Fibroblast of lung (primary cell): ENCODE measurements around the gene NPHP4. TPM values are rescaled to one million over a fixed set of nuclear protein-coding genes. Genes with fewer than 3 reads are reported as not detected.

Source experiments
- DNase-seq, 2 donors: peaks; one replicate each; pipeline versions ENCODE4 v3.0.0 to v3.0.0-alpha.2; 2010; ENCODE audit warnings: low read depth in 2 of 2
- H2AFZ ChIP-seq: 2 replicates; pipeline ENCODE4 v1.5.1; 2012; ENCODE audit warnings: low read length, control low read depth, inconsistent platforms
- H3K27ac ChIP-seq: 2 replicates; pipeline ENCODE4 v1.5.1; 2011; ENCODE audit warnings: low read length, control low read depth; ENCODE audit not compliant: insufficient read depth
- H3K27me3 ChIP-seq: 2 replicates; pipeline ENCODE4 v1.5.1; 2011; ENCODE audit warnings: mild to moderate bottlenecking, low read length; ENCODE audit not compliant: control insufficient read depth, insufficient read depth
- H3K36me3 ChIP-seq: 2 replicates; pipeline ENCODE4 v1.5.1; 2011; ENCODE audit warnings: low read length; ENCODE audit not compliant: control insufficient read depth, insufficient read depth
- H3K4me1 ChIP-seq: 2 replicates; pipeline ENCODE4 v1.5.1; 2011; ENCODE audit warnings: low read length; ENCODE audit not compliant: control insufficient read depth, insufficient read depth; ENCODE audit errors: extremely low read depth
- H3K4me2 ChIP-seq: 2 replicates; pipeline ENCODE4 v1.5.1; 2011; ENCODE audit warnings: low read length, control low read depth; ENCODE audit not compliant: insufficient read depth; ENCODE audit errors: extremely low read depth
- H3K4me3 ChIP-seq, 4 experiments: fragments of 200-600 bp in 1 of 4; sonication (generic) in 1 of 4; replicated peaks in 1 of 4; 2 replicates each; pipeline ENCODE4 v1.5.1; 2011 to 2016; ENCODE audit warnings: low read length in 4 of 4, low read depth in 3 of 4, mild to moderate bottlenecking in 3 of 4, control low read depth in 2 of 4, inconsistent platforms in 1 of 4, mixed read lengths in 1 of 4; ENCODE audit not compliant: insufficient read depth in 1 of 4; ENCODE audit errors: control extremely low read depth in 1 of 4
- H3K79me2 ChIP-seq: 2 replicates; pipeline ENCODE4 v1.5.1; 2012; ENCODE audit warnings: mild to moderate bottlenecking, low read length, inconsistent platforms; ENCODE audit not compliant: control insufficient read depth, insufficient read depth
- H3K9ac ChIP-seq: 2 replicates; pipeline ENCODE4 v1.5.1; 2011; ENCODE audit warnings: mild to moderate bottlenecking, low read length, control low read depth; ENCODE audit not compliant: insufficient read depth
- H3K9me3 ChIP-seq: 2 replicates; pipeline ENCODE4 v1.5.1; 2012; ENCODE audit warnings: low read depth, low read length; ENCODE audit not compliant: control insufficient read depth, insufficient read depth
- H4K20me1 ChIP-seq: 2 replicates; pipeline ENCODE4 v1.5.1; 2011; ENCODE audit warnings: low read length; ENCODE audit not compliant: control insufficient read depth, insufficient read depth; ENCODE audit errors: extremely low read depth
- EZH2 ChIP-seq: IDR thresholded peaks from 2 replicates; pipeline ENCODE4 v1.5.1; 2012; ENCODE audit warnings: low read length, control low read depth, mild to moderate bottlenecking; ENCODE audit errors: missing control alignments
- polyA plus RNA-seq, 2 donors: library from polyadenylated mRNA; depleted of rRNA in 1 of 2; stranded (reverse) in 1 of 2; unstranded in 1 of 2; fragments of >200 nt; gene quantifications; 2 replicates each; pipeline ENCODE4 v1.2.1, GENCODE V29; 2011 to 2012; ENCODE audit warnings: missing spikeins in 1 of 2
- total RNA-seq: library from RNA; depleted of rRNA; stranded (reverse); fragments of >200 nt; gene quantifications from 2 replicates; pipeline ENCODE4 v1.2.1, GENCODE V29; 2014
- TF ChIP-seq, protein P1 (sequence below), 2 donors: IDR thresholded peaks in 1 of 2; conservative IDR thresholded peaks in 1 of 2; 1 replicate in 1 of 2; 2 replicates in 1 of 2; pipeline ENCODE4 v1.5.1; 2011 to 2012; ENCODE audit warnings: low read length in 2 of 2, control low read depth in 1 of 2, inconsistent platforms in 1 of 2, low read depth in 1 of 2, mild to moderate bottlenecking in 1 of 2

Gene NPHP4
- total and polyA plus RNA-seq, 2 donors (not counting 1 experiment from before 2014, with no cell fraction given): 1.5 to 4.0 TPM

DNA sequence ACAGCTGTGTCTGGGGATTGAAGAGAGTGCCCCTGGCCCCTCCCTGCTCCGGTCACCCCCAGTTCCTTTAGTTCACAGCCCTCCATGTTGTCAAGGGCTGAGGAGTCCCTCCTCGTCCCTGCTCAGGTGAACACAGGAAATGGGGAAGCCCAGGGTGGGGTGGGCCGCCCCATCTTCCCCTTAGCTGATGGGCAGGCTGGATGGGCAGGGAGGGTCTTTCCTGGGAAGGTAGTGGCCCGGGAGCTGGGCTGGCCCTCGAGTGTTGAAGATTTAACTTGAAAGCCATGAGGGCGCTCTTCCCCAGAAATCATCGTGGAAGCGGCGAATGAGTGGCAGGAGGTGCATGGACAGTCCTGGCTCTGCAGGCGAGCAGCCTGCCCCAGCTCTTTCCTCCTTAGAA is 18.3 kb upstream of the NPHP4 start:
- no peak for TF ChIP-seq EZH2
- TF ChIP-seq, protein P1, sequence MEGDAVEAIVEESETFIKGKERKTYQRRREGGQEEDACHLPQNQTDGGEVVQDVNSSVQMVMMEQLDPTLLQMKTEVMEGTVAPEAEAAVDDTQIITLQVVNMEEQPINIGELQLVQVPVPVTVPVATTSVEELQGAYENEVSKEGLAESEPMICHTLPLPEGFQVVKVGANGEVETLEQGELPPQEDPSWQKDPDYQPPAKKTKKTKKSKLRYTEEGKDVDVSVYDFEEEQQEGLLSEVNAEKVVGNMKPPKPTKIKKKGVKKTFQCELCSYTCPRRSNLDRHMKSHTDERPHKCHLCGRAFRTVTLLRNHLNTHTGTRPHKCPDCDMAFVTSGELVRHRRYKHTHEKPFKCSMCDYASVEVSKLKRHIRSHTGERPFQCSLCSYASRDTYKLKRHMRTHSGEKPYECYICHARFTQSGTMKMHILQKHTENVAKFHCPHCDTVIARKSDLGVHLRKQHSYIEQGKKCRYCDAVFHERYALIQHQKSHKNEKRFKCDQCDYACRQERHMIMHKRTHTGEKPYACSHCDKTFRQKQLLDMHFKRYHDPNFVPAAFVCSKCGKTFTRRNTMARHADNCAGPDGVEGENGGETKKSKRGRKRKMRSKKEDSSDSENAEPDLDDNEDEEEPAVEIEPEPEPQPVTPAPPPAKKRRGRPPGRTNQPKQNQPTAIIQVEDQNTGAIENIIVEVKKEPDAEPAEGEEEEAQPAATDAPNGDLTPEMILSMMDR (conservative IDR thresholded peaks at IDR 0.05 in 1 of 2, IDR thresholded peaks at IDR 0.05 in 1 of 2; ENCODE audit: low read depth in 1 of 2, low read length in 2 of 2): no peak
- Histone ChIP-seq H3K9me3 (no peaks in the 10 kb centered on the region), H3K27me3 (no peaks in the 10 kb centered on the region), H3K79me2 (no peaks in the 10 kb centered on the region), H3K9ac (no peak overlapping the region), H3K4me3 (no peak overlapping the region), H3K36me3 (no peaks in the 10 kb centered on the region), H3K4me1 (no peaks in the 10 kb centered on the region), H3K4me2 (no peak overlapping the region), H3K27ac (no peak overlapping the region), H2AFZ (no peak overlapping the region), H4K20me1 (no peaks in the 10 kb centered on the region)
- DNase-seq: no peak

DNA sequence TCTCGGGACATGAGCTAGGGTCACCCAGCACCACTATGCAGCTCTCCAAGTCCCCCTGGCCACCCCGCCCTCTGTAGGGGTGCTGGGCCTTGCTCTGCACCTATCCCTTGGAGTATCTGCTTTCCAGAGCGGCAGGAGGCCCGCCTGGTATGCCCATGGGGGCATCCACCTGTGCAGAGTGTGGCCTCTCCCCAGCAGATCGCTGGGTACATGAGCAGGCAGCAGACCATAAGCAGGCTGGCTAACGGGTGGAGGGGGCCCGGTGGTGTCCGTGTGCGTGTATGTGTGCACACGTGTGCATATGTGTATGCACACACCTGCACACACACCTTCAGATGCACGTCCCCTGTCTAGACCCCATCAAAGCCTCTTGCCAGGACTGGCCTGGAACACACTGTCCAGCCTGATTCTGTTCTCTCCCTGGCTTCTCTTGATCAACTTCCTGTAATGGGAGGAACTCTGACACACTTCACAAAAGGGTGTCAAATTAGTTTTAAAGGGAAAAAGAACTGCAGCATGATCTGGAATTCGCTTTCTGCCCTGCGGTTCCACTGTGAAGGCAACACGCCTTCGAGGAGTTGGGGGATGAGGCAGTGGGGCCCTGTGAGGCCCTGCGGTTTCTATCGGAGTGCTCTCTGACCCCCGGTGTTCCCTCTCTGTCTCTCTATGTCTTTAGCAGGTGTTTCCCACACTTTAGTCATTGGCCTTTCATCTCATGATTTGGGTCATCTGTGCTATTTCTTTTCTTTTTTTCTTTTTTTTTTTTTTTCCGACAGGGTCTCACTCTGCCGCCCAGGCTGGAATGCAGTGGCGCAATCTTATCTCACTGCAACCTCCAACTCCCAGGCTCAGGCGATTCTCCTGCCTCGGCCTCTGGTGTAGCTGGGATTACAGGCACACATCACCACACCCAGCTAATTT is 17.2 kb upstream of the NPHP4 start:
- Histone ChIP-seq H3K4me3 (no peak overlapping the region), H3K4me2 (no peak overlapping the region), H3K9ac (no peak overlapping the region), H3K27ac (no peak overlapping the region), H3K36me3 (no peaks in the 10 kb centered on the region), H3K79me2 (no peaks in the 10 kb centered on the region), H4K20me1 (no peaks in the 10 kb centered on the region), H3K27me3 (no peaks in the 10 kb centered on the region), H3K9me3 (no peaks in the 10 kb centered on the region), H2AFZ (no peak overlapping the region), H3K4me1 (no peaks in the 10 kb centered on the region)
- no peak for DNase-seq
- TF ChIP-seq, protein P1 (conservative IDR thresholded peaks at IDR 0.05 in 1 of 2, IDR thresholded peaks at IDR 0.05 in 1 of 2; ENCODE audit: low read depth in 1 of 2, low read length in 2 of 2): no peak
- TF ChIP-seq EZH2: no peak

DNA sequence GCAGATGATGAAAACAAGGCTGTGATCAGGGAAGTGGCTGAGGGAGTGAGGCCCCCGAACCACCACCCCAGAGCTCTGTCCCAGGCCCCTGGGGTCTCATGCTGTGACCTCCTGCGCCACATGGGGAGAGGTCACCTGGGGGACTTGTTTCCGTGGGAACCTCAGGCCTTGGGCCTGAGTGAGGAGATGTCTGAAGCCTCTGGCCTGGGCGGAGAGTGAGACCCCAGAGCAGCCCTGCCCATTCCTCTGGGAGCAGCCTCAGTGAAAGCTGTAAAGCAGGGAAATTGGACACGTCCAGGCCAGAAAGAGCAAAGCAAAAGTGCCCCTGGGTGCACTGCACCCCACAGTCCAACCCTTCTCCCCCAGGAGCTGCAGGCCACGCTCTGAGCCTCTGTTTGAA is 16.5 kb upstream of the NPHP4 start:
- Histone ChIP-seq H4K20me1 (no peaks in the 10 kb centered on the region), H3K4me1 (no peaks in the 10 kb centered on the region), H3K27ac (no peak overlapping the region), H3K4me2 (no peak overlapping the region), H3K9ac (no peak overlapping the region), H3K9me3 (no peaks in the 10 kb centered on the region), H3K36me3 (no peaks in the 10 kb centered on the region), H3K79me2 (no peaks in the 10 kb centered on the region), H3K4me3 (no peak overlapping the region), H2AFZ (no peak overlapping the region), H3K27me3 (no peaks in the 10 kb centered on the region)
- no peak for DNase-seq
- TF ChIP-seq EZH2: no peak
- TF ChIP-seq, protein P1 (conservative IDR thresholded peaks at IDR 0.05 in 1 of 2, IDR thresholded peaks at IDR 0.05 in 1 of 2; ENCODE audit: low read depth in 1 of 2, low read length in 2 of 2): no peak
